Ovary (tissue), 3 donors: Measurements from ENCODE around the gene CALCA.

ENCODE experiments used
- EP300 ChIP-seq: sonication (generic); formaldehyde crosslinking; IDR thresholded peaks from one replicate; pipeline ENCODE4 v1.6.1; 2017; ENCODE audit warnings: antibody characterized with exemption
- TF ChIP-seq, protein P1 (sequence below), 3 donors: fragments of 450-650 bp in 2 of 3; fragments of 200-600 bp in 1 of 3; IDR thresholded peaks; one replicate each; pipeline versions ENCODE4 v1.5.1 to v1.8.0; 2016 to 2022; ENCODE audit warnings: antibody characterized with exemption in 3 of 3, mild to moderate bottlenecking in 1 of 3
- donor health status: DM: no; HTN: no; CAD: no.

GRCh38 chr11:14949437-14950147 is 22.6 kb downstream of the CALCA start:
- TF ChIP-seq, protein P1, sequence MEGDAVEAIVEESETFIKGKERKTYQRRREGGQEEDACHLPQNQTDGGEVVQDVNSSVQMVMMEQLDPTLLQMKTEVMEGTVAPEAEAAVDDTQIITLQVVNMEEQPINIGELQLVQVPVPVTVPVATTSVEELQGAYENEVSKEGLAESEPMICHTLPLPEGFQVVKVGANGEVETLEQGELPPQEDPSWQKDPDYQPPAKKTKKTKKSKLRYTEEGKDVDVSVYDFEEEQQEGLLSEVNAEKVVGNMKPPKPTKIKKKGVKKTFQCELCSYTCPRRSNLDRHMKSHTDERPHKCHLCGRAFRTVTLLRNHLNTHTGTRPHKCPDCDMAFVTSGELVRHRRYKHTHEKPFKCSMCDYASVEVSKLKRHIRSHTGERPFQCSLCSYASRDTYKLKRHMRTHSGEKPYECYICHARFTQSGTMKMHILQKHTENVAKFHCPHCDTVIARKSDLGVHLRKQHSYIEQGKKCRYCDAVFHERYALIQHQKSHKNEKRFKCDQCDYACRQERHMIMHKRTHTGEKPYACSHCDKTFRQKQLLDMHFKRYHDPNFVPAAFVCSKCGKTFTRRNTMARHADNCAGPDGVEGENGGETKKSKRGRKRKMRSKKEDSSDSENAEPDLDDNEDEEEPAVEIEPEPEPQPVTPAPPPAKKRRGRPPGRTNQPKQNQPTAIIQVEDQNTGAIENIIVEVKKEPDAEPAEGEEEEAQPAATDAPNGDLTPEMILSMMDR (IDR thresholded peaks at IDR 0.05), result no peak
- no peak for TF ChIP-seq EP300
